ENCODE measurements around the gene NDOR1.

Gene NDOR1

GRCh38 chr9:137163365-137163715 is 42.2 kb upstream of the NDOR1 start:
- H3K27me3 ChIP-seq (ENCODE audit: control insufficient read depth, low read length): peaks cover 33% of the 10 kb centered on the region
- H3K79me2 ChIP-seq (ENCODE audit: control insufficient read depth, low read length): no peaks in the 10 kb centered on the region
- H3K4me1 ChIP-seq (ENCODE audit: control insufficient read depth, low read length): peaks cover 19% of the 10 kb centered on the region
- no peak for TF ChIP-seq CTCF (IDR thresholded peaks at IDR 0.05; ENCODE audit: low read depth, low read length, poor library complexity, severe bottlenecking)
- no peak for TF ChIP-seq EZH2phosphoT487 (IDR thresholded peaks at IDR 0.05; ENCODE audit: borderline replicate concordance, low read length)
- no peak overlapping the region for H3K4me2 ChIP-seq (ENCODE audit: low read length)
- no peaks in the 10 kb centered on the region for H3K36me3 ChIP-seq (ENCODE audit: control insufficient read depth, low read length)
- H3K27ac ChIP-seq (ENCODE audit: low read depth, low read length): no peak overlapping the region
- no peaks in the 10 kb centered on the region for H3K9me3 ChIP-seq (ENCODE audit: control insufficient read depth, insufficient read depth, low read length)
- H3K9me2 ChIP-seq (replicated peaks; ENCODE audit: control insufficient read depth, low read length): no peaks in the 10 kb centered on the region
- no peaks in the 10 kb centered on the region for H4K20me1 ChIP-seq (ENCODE audit: control insufficient read depth, insufficient read depth, low read depth, low read length)
- H3F3A ChIP-seq (ENCODE audit: control insufficient read depth, insufficient read depth): no peaks in the 10 kb centered on the region
- H3K4me3 ChIP-seq (ENCODE audit: low read length): no peak overlapping the region

GRCh38 chr9:137163805-137164204 is 41.7 kb upstream of the NDOR1 start:
- Histone ChIP-seq H3K9me3 (ENCODE audit: control insufficient read depth, insufficient read depth, low read length) (no peaks in the 10 kb centered on the region), H3K27me3 (ENCODE audit: control insufficient read depth, low read length) (peaks cover 33% of the 10 kb centered on the region), H3K4me2 (ENCODE audit: low read length) (no peak overlapping the region), H3K9me2 (replicated peaks; ENCODE audit: control insufficient read depth, low read length) (no peaks in the 10 kb centered on the region), H3K27ac (ENCODE audit: low read depth, low read length) (no peak overlapping the region), H3K36me3 (ENCODE audit: control insufficient read depth, low read length) (no peaks in the 10 kb centered on the region), H3K4me3 (ENCODE audit: low read length) (no peak overlapping the region), H3F3A (ENCODE audit: control insufficient read depth, insufficient read depth) (no peaks in the 10 kb centered on the region), H3K4me1 (ENCODE audit: control insufficient read depth, low read length) (peaks cover 17% of the 10 kb centered on the region), H4K20me1 (ENCODE audit: control insufficient read depth, insufficient read depth, low read depth, low read length) (no peaks in the 10 kb centered on the region), H3K79me2 (ENCODE audit: control insufficient read depth, low read length) (no peaks in the 10 kb centered on the region)
- no peak for TF ChIP-seq EZH2phosphoT487 (IDR thresholded peaks at IDR 0.05; ENCODE audit: borderline replicate concordance, low read length)
- TF ChIP-seq CTCF (IDR thresholded peaks at IDR 0.05; ENCODE audit: low read depth, low read length, poor library complexity, severe bottlenecking): no peak

GRCh38 chr9:137164370-137165249 is 40.9 kb upstream of the NDOR1 start:
- no peak overlapping the region for H3K27ac ChIP-seq (ENCODE audit: low read depth, low read length)
- no peak overlapping the region for H3K4me3 ChIP-seq (ENCODE audit: low read length)
- no peaks in the 10 kb centered on the region for H3K79me2 ChIP-seq (ENCODE audit: control insufficient read depth, low read length)
- H3K36me3 ChIP-seq (ENCODE audit: control insufficient read depth, low read length): no peaks in the 10 kb centered on the region
- no peaks in the 10 kb centered on the region for H3K9me2 ChIP-seq (replicated peaks; ENCODE audit: control insufficient read depth, low read length)
- H3K9me3 ChIP-seq (ENCODE audit: control insufficient read depth, insufficient read depth, low read length): no peaks in the 10 kb centered on the region
- H3F3A ChIP-seq (ENCODE audit: control insufficient read depth, insufficient read depth): no peaks in the 10 kb centered on the region
- peaks cover 17% of the 10 kb centered on the region for H3K4me1 ChIP-seq (ENCODE audit: control insufficient read depth, low read length)
- no peak overlapping the region for H3K4me2 ChIP-seq (ENCODE audit: low read length)
- peaks cover 35% of the 10 kb centered on the region for H3K27me3 ChIP-seq (ENCODE audit: control insufficient read depth, low read length)
- no peaks in the 10 kb centered on the region for H4K20me1 ChIP-seq (ENCODE audit: control insufficient read depth, insufficient read depth, low read depth, low read length)
- TF ChIP-seq CTCF (IDR thresholded peaks at IDR 0.05; ENCODE audit: low read depth, low read length, poor library complexity, severe bottlenecking) (no peak), EZH2phosphoT487 (IDR thresholded peaks at IDR 0.05; ENCODE audit: borderline replicate concordance, low read length) (no peak)
